ENCODE measurements around the gene NPRL2. TPM values are rescaled to one million over a fixed set of nuclear protein-coding genes. Genes with fewer than 3 reads are reported as not detected.
A peak's percentile ranks its signal among the peaks of the same experiment; 100 is the strongest.

Gene NPRL2
- total RNA-seq, 1 donor from 2014 or later = 21.6 TPM

DNA sequence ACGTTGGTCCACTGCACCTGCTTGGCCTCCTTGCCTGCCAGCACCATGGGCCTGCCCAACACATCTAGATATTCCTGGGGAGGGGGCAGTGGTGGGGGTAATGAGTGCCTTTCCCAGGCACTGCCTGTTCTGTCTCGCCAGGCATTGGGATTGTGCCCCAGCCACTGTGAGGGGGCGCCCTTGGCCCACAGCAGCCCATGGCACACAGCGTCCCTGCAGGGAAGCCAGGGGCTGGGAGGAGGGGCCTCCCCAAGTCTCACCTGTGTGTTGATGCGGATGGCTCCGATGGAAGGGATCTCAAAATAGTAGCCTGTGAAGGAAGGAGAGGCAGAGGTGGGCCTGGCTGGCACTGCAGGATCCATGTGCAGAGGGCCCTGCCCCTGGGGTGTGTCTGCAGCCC, 27.4 kb upstream of the NPRL2 start:
- DNase-seq = no peak
- TF ChIP-seq CTCF (IDR thresholded peaks at IDR 0.05) = no peak
- Histone ChIP-seq H3K27ac (no peak overlapping the region), H3K36me3 (peaks cover 11% of the 10 kb centered on the region), H3K4me3 (no peak overlapping the region), H3K4me1 (no peaks in the 10 kb centered on the region), H3K27me3 (no peaks in the 10 kb centered on the region), H3K9me3 (no peaks in the 10 kb centered on the region)
- ATAC-seq = no peak
- intact Hi-C loops (cut with DNase I) = no loop called here

DNA sequence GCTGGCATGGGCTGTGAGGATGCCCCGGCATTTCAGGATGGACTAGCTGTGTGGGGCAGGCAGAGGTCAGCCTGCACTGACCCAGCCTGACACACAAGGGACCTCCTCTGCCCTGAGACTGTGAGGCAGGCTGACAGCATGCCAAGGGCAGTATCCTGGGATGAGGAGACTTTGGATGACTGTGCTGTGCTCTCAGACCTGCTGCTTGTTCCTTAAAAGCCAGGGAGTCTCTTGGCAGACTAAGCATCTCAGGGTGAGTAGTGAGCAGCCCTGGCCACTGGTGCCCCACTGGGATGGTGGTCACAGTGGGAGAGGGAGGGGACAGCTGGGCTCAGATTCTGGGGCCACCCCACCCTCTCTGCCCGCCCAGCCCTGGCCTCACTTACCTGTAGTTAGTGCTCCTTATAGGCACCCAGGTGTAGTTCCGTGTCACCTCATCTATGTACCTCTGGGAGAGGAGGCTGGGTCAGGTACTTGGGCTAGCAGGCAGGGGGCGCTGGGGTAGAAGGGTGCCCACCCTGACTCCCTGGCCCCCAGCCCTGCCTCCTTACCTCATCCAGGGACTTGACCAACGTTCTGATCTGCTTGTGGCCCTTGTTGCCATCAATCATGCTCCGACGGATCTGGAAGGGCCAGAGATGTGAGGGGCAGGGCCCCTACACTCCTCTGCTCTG, 24.8 kb upstream of the NPRL2 start:
- ATAC-seq (peak; percentile 3), DNase-seq (no peak)
- Histone ChIP-seq H3K27me3 (no peaks in the 10 kb centered on the region), H3K27ac (no peak overlapping the region), H3K4me1 (no peaks in the 10 kb centered on the region), H3K4me3 (no peak overlapping the region), H3K36me3 (peaks cover 11% of the 10 kb centered on the region), H3K9me3 (no peaks in the 10 kb centered on the region)
- intact Hi-C loops (cut with DNase I) = no loop called here
- no peak for TF ChIP-seq CTCF (IDR thresholded peaks at IDR 0.05)

GRCh38 chr3:50374363-50375257, 24.0 kb upstream of the NPRL2 start:
- H3K4me3 ChIP-seq = no peak overlapping the region
- no peaks in the 10 kb centered on the region for H3K4me1 ChIP-seq
- ATAC-seq = no peak
- no peaks in the 10 kb centered on the region for H3K9me3 ChIP-seq
- H3K27ac ChIP-seq = no peak overlapping the region
- intact Hi-C loops (cut with DNase I) = no loop called here
- TF ChIP-seq CTCF (IDR thresholded peaks at IDR 0.05) = no peak
- no peak for DNase-seq
- H3K36me3 ChIP-seq = peaks cover 11% of the 10 kb centered on the region
- no peaks in the 10 kb centered on the region for H3K27me3 ChIP-seq

DNA sequence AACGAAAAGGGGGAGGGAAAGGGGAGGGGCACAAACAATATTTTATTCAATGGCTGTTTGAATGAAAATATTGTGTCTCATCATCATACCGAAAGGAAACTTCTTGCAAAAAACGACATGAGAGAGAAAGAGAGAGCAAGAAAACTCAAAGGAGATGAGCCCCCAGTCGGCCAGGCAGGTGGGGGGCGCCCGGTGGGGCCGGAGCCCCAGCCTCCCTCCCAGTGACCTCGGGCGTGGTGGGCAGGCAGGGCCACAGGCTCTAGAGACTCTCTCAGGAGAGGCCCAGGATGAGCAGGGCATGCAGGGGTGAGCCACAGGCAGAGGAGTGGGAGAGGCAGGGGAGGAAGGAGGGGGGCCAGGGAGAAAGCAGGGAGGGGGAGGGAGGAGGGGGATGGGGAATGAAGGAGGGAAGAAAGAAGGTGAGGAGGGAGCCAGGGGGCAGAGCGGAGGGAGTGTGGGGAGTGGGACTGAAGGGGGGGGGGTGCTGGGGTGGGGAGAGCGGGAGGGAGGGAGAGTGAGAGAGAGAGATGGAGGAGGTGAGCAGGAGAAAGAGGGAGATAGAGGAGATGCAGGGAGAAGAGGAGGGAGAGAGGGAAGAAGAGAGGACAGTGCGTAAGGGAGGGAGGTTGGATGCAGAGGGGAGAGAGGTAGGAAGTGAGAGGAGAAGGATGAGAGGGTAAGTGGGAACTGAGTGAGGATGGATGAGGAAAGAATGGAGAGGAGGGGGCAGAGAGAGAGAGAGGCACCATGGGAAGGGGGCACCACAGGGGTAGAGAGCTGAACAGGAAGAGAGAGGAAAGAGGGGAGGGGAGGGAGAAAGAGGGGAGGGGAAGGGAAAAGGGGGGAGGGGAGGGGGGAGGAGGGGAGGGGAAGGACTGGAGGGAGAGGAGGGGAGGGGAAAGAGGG, 22.8 kb upstream of the NPRL2 start:
- H3K36me3 ChIP-seq = peaks cover 4% of the 10 kb centered on the region
- no peak for DNase-seq
- no peak for ATAC-seq
- H3K27me3 ChIP-seq = no peaks in the 10 kb centered on the region
- no peak overlapping the region for H3K27ac ChIP-seq
- intact Hi-C loops (cut with DNase I) = no loop called here
- no peak overlapping the region for H3K4me3 ChIP-seq
- no peaks in the 10 kb centered on the region for H3K4me1 ChIP-seq
- no peaks in the 10 kb centered on the region for H3K9me3 ChIP-seq
- no peak for TF ChIP-seq CTCF (IDR thresholded peaks at IDR 0.05)

DNA sequence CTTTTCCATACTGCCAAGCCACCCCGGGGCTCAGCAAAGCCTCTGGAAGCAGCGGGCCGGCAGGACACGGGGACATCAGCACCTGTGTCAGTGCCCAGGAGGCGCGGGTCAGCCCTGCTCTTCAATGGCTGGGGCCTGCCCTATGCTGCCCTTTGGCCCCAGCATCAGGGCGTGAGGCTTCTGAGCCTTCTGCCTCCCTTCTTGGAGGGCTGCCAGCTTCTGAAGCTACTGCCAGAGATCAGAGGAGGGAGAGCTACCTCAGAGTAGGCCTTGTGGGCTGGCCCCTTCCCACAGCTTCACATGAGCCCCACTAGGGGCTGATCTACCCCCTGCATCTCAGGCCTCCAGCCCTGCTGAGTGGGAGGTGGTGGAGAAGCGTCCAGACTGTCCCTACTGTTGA, 21.8 kb upstream of the NPRL2 start:
- DNase-seq (no peak), ATAC-seq (no peak)
- Histone ChIP-seq H3K4me1 (no peaks in the 10 kb centered on the region), H3K27ac (no peak overlapping the region), H3K4me3 (no peak overlapping the region), H3K36me3 (no peaks in the 10 kb centered on the region), H3K9me3 (no peaks in the 10 kb centered on the region), H3K27me3 (no peaks in the 10 kb centered on the region)
- intact Hi-C loops (cut with DNase I) = no loop called here
- no peak for TF ChIP-seq CTCF (IDR thresholded peaks at IDR 0.05)
